HUES6 (cell line): Measurements from ENCODE around the gene ZNF148.

Experiments
- H3K27ac ChIP-seq: 2 replicates; pipeline ENCODE4 v1.7.0; 2013; ENCODE audit warnings: low read depth, mild to moderate bottlenecking, low read length, inconsistent platforms
- H3K27me3 ChIP-seq: 2 replicates; pipeline ENCODE4 v1.6.1; 2013; ENCODE audit warnings: low read length; ENCODE audit not compliant: control insufficient read depth, insufficient read depth
- H3K36me3 ChIP-seq: 2 replicates; pipeline ENCODE4 v1.6.1; 2013; ENCODE audit warnings: low read length; ENCODE audit not compliant: control insufficient read depth, insufficient read depth
- H3K4me1 ChIP-seq: 2 replicates; pipeline ENCODE4 v1.6.1; 2013; ENCODE audit warnings: low read length; ENCODE audit not compliant: control insufficient read depth, insufficient read depth
- H3K4me3 ChIP-seq: 2 replicates; pipeline ENCODE4 v1.5.1; 2013; ENCODE audit warnings: low read depth, low read length
- H3K9ac ChIP-seq: one replicate; pipeline ENCODE4 v1.6.1; 2013; ENCODE audit warnings: mild to moderate bottlenecking, low read length
- H3K9me3 ChIP-seq: 2 replicates; pipeline ENCODE4 v1.6.1; 2013; ENCODE audit warnings: low read depth, low read length; ENCODE audit not compliant: control insufficient read depth, insufficient read depth

Gene ZNF148

GRCh38 chr3:125375950-125376679, 990 bp upstream of the ZNF148 start:
- Histone ChIP-seq H3K27me3 (no peaks in the 10 kb centered on the region), H3K4me3 (peak overlapping the region; percentile 71), H3K36me3 (no peaks in the 10 kb centered on the region), H3K9ac (peak overlapping the region; percentile 94), H3K27ac (no peak overlapping the region), H3K9me3 (no peaks in the 10 kb centered on the region), H3K4me1 (peaks cover 5% of the 10 kb centered on the region; the same call in 1 of the 2 replicates)

- peaks cover 14% of the 10 kb centered on the region for H3K4me1 ChIP-seq
- peak overlapping the region; percentile 80 for H3K9ac ChIP-seq
- H3K27me3 ChIP-seq = no peaks in the 10 kb centered on the region
- no peaks in the 10 kb centered on the region for H3K9me3 ChIP-seq
- H3K4me3 ChIP-seq = peak overlapping the region; percentile 71
- no peak overlapping the region for H3K27ac ChIP-seq
- no peaks in the 10 kb centered on the region for H3K36me3 ChIP-seq
These were observed 577 bp downstream of the ZNF148 start for GRCh38 chr3:125374501-125374995.

GRCh38 chr3:125367403-125368230, 7.5 kb downstream of the ZNF148 start:
- Histone ChIP-seq H3K27me3 (no peaks in the 10 kb centered on the region), H3K36me3 (no peaks in the 10 kb centered on the region), H3K4me1 (peaks cover 10% of the 10 kb centered on the region), H3K27ac (no peak overlapping the region), H3K4me3 (no peak overlapping the region), H3K9me3 (no peaks in the 10 kb centered on the region), H3K9ac (no peak overlapping the region)

GRCh38 chr3:125366132-125366531, 9.0 kb downstream of the ZNF148 start:
- no peaks in the 10 kb centered on the region for H3K27me3 ChIP-seq
- H3K9ac ChIP-seq = no peak overlapping the region
- H3K4me1 ChIP-seq = peaks cover 10% of the 10 kb centered on the region
- H3K4me3 ChIP-seq = no peak overlapping the region
- H3K36me3 ChIP-seq = no peaks in the 10 kb centered on the region
- no peaks in the 10 kb centered on the region for H3K9me3 ChIP-seq
- H3K27ac ChIP-seq = no peak overlapping the region

- H3K36me3 ChIP-seq = no peaks in the 10 kb centered on the region
- H3K4me3 ChIP-seq = no peak overlapping the region
- no peak overlapping the region for H3K9ac ChIP-seq
- no peaks in the 10 kb centered on the region for H3K27me3 ChIP-seq
- H3K9me3 ChIP-seq = no peaks in the 10 kb centered on the region
- H3K27ac ChIP-seq = no peak overlapping the region
- H3K4me1 ChIP-seq = no peaks in the 10 kb centered on the region
These were observed 15.4 kb downstream of the ZNF148 start for GRCh38 chr3:125359700-125360099.

- H3K4me3 ChIP-seq = no peak overlapping the region
- H3K9me3 ChIP-seq = no peaks in the 10 kb centered on the region
- H3K36me3 ChIP-seq = no peaks in the 10 kb centered on the region
- H3K9ac ChIP-seq = no peak overlapping the region
- no peaks in the 10 kb centered on the region for H3K4me1 ChIP-seq
- no peak overlapping the region for H3K27ac ChIP-seq
- H3K27me3 ChIP-seq = no peaks in the 10 kb centered on the region
These were observed 16.2 kb downstream of the ZNF148 start for GRCh38 chr3:125358923-125359322.

GRCh38 chr3:125357837-125358236, 17.3 kb downstream of the ZNF148 start:
- peak overlapping the region; percentile 78 for H3K9ac ChIP-seq
- H3K27ac ChIP-seq = no peak overlapping the region
- H3K9me3 ChIP-seq = no peaks in the 10 kb centered on the region
- no peaks in the 10 kb centered on the region for H3K27me3 ChIP-seq
- peak overlapping the region; percentile 80 for H3K4me3 ChIP-seq
- no peaks in the 10 kb centered on the region for H3K4me1 ChIP-seq
- H3K36me3 ChIP-seq = no peaks in the 10 kb centered on the region

GRCh38 chr3:125357032-125357658, 18.0 kb downstream of the ZNF148 start:
- peak overlapping the region; percentile 80 for H3K4me3 ChIP-seq
- H3K9me3 ChIP-seq = no peaks in the 10 kb centered on the region
- peak overlapping the region; percentile 63; the same call in 1 of the 2 replicates for H3K27ac ChIP-seq
- no peaks in the 10 kb centered on the region for H3K27me3 ChIP-seq
- no peaks in the 10 kb centered on the region for H3K36me3 ChIP-seq
- peak overlapping the region; percentile 78 for H3K9ac ChIP-seq
- H3K4me1 ChIP-seq = no peaks in the 10 kb centered on the region

GRCh38 chr3:125356140-125357026, 18.7 kb downstream of the ZNF148 start:
- H3K27me3 ChIP-seq = no peaks in the 10 kb centered on the region
- H3K4me3 ChIP-seq = peak overlapping the region; percentile 80
- no peak overlapping the region for H3K27ac ChIP-seq
- H3K4me1 ChIP-seq = no peaks in the 10 kb centered on the region
- H3K9me3 ChIP-seq = no peaks in the 10 kb centered on the region
- no peaks in the 10 kb centered on the region for H3K36me3 ChIP-seq
- H3K9ac ChIP-seq = peak overlapping the region; percentile 78

- Histone ChIP-seq H3K27ac (no peak overlapping the region), H3K27me3 (no peaks in the 10 kb centered on the region), H3K9ac (no peak overlapping the region), H3K9me3 (0 out of 2 replicates have a peak, but pooled peaks cover 3% of the 10 kb centered on the region), H3K4me3 (no peak overlapping the region), H3K4me1 (no peaks in the 10 kb centered on the region), H3K36me3 (no peaks in the 10 kb centered on the region)
These were observed 21.5 kb downstream of the ZNF148 start for GRCh38 chr3:125353659-125354058.
